PFSK-1 (cell line): ENCODE measurements around the gene SNX24.

Source experiments
- FOXP2 ChIP-seq: optimal IDR thresholded peaks from 2 replicates; pipeline ENCODE3; 2011; ENCODE audit warnings: borderline replicate concordance, control low read depth, inconsistent platforms; ENCODE audit not compliant: insufficient read depth; ENCODE audit errors: extremely low read length, extremely low read depth
- POLR2AphosphoS5 ChIP-seq: IDR thresholded peaks from 2 replicates; pipeline ENCODE4 v1.6.1; 2012; ENCODE audit warnings: low read depth, mild to moderate bottlenecking, control low read depth, low read length, moderate library complexity
- SIN3A ChIP-seq: IDR thresholded peaks from 2 replicates; pipeline ENCODE4 v1.6.1; 2012; ENCODE audit warnings: mild to moderate bottlenecking, low read length, moderate library complexity, borderline replicate concordance; ENCODE audit not compliant: insufficient read depth
- TAF1 ChIP-seq: IDR thresholded peaks from 2 replicates; pipeline ENCODE4 v1.6.1; 2012; ENCODE audit warnings: low read length, control low read depth, borderline replicate concordance; ENCODE audit not compliant: insufficient read depth
- TF ChIP-seq, protein P1 (sequence below), 2 experiments: IDR thresholded peaks; 2 replicates each; pipeline versions ENCODE4 v1.6.1 to v1.8.0; 2011 to 2012; ENCODE audit warnings: low read depth in 2 of 2, low read length in 2 of 2, control low read depth in 1 of 2, inconsistent platforms in 1 of 2, mild to moderate bottlenecking in 1 of 2, moderate library complexity in 1 of 2; ENCODE audit not compliant: insufficient read depth in 1 of 2

Gene SNX24

GRCh38 chr5:122947772-122948171 lies 102.4 kb downstream of the SNX24 start:
- TF ChIP-seq FOXP2: no peak
- TF ChIP-seq SIN3A: no peak
- TF ChIP-seq POLR2AphosphoS5: no peak

- TF ChIP-seq POLR2AphosphoS5 (no peak), SIN3A (no peak), TAF1 (no peak), FOXP2 (no peak)
- TF ChIP-seq, protein P1, sequence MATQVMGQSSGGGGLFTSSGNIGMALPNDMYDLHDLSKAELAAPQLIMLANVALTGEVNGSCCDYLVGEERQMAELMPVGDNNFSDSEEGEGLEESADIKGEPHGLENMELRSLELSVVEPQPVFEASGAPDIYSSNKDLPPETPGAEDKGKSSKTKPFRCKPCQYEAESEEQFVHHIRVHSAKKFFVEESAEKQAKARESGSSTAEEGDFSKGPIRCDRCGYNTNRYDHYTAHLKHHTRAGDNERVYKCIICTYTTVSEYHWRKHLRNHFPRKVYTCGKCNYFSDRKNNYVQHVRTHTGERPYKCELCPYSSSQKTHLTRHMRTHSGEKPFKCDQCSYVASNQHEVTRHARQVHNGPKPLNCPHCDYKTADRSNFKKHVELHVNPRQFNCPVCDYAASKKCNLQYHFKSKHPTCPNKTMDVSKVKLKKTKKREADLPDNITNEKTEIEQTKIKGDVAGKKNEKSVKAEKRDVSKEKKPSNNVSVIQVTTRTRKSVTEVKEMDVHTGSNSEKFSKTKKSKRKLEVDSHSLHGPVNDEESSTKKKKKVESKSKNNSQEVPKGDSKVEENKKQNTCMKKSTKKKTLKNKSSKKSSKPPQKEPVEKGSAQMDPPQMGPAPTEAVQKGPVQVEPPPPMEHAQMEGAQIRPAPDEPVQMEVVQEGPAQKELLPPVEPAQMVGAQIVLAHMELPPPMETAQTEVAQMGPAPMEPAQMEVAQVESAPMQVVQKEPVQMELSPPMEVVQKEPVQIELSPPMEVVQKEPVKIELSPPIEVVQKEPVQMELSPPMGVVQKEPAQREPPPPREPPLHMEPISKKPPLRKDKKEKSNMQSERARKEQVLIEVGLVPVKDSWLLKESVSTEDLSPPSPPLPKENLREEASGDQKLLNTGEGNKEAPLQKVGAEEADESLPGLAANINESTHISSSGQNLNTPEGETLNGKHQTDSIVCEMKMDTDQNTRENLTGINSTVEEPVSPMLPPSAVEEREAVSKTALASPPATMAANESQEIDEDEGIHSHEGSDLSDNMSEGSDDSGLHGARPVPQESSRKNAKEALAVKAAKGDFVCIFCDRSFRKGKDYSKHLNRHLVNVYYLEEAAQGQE (IDR thresholded peaks at IDR 0.05; ENCODE audit: insufficient read depth in 1 of 2, low read depth in 2 of 2, low read length in 2 of 2): no peak
These were observed 102.9 kb downstream of the SNX24 start for GRCh38 chr5:122948319-122948718.

- TF ChIP-seq FOXP2 (no peak), SIN3A (no peak), POLR2AphosphoS5 (no peak), TAF1 (no peak)
- TF ChIP-seq, protein P1 (IDR thresholded peaks at IDR 0.05; ENCODE audit: insufficient read depth in 1 of 2, low read depth in 2 of 2, low read length in 2 of 2): no peak
These were observed 106.2 kb downstream of the SNX24 start for GRCh38 chr5:122951658-122952057.

DNA sequence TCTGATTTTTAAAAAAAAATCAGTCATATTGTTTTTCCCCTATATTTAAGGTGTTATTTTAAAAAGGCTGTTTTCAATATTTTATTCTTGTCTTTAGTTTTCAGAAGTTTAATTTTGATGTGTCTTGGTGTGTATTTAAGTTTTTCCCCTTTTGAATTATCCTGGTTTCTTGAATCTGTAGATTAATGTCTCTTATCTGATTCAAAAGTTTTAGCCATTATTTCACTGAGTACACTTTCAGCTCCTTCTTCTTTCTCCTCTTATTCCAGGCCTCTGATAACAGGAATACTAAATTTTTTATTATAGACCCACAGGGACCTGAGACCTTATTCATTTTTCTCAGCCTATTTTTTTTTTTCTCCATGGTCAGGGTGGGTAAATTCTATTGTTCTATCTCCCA lies 109.3 kb downstream of the SNX24 start:
- TF ChIP-seq TAF1 (no peak), SIN3A (no peak), POLR2AphosphoS5 (no peak), FOXP2 (no peak)
- TF ChIP-seq, protein P1 (IDR thresholded peaks at IDR 0.05; ENCODE audit: insufficient read depth in 1 of 2, low read depth in 2 of 2, low read length in 2 of 2): no peak

DNA sequence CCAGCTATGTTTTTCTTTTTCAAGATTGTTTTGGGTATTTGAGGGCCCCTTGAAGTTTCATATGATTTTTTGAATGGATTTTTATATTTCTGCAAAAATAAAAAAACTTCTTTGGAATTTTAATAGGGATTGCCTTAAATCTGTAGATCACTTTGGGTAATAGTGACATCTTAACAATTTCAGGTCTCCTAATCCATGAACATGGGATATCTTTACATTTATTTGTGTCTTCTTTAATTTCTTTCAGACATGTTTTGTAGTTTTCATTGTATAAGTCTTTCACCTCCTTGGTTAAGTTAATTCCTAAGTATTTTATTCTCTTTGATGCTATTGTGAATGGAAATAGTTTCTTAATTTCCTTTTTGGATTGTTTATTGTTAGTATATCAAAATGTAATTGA lies 112.0 kb downstream of the SNX24 start:
- no peak for TF ChIP-seq FOXP2
- no peak for TF ChIP-seq POLR2AphosphoS5
- TF ChIP-seq TAF1: no peak
- no peak for TF ChIP-seq SIN3A
- TF ChIP-seq, protein P1 (IDR thresholded peaks at IDR 0.05; ENCODE audit: insufficient read depth in 1 of 2, low read depth in 2 of 2, low read length in 2 of 2): no peak
